Small intestine (tissue), 7 donors: ENCODE data around the gene SGMS1. TPM values are rescaled to one million over a fixed set of nuclear protein-coding genes. Genes with fewer than 3 reads are reported as not detected.

Source experiments
- DNase-seq, 2 donors: peaks; one replicate each; pipeline versions ENCODE4 v3.0.0 to v3.0.0-alpha.2; 2013
- FAIRE-seq: peaks from 2 replicates; lab custom pipeline; 2012; peaks lifted over from hg19 to GRCh38; lab: Jason Lieb, UNC
- H3K27ac ChIP-seq, 3 donors: one replicate each; pipeline ENCODE4 v1.5.1; 2013; ENCODE audit warnings: low read length in 2 of 3, mild to moderate bottlenecking in 2 of 3, control low read depth in 1 of 3, inconsistent platforms in 1 of 3, low read depth in 1 of 3, moderate library complexity in 1 of 3
- H3K27me3 ChIP-seq, 3 donors: one replicate each; pipeline ENCODE4 v1.6.1; 2013; ENCODE audit warnings: low read length in 3 of 3, inconsistent platforms in 1 of 3; ENCODE audit not compliant: control insufficient read depth in 3 of 3, insufficient read depth in 3 of 3
- H3K36me3 ChIP-seq, 3 donors: one replicate each; pipeline ENCODE4 v1.6.1; 2013; ENCODE audit warnings: low read length in 3 of 3, inconsistent platforms in 1 of 3, low read depth in 1 of 3, mild to moderate bottlenecking in 1 of 3, moderate library complexity in 1 of 3; ENCODE audit not compliant: control insufficient read depth in 3 of 3, insufficient read depth in 2 of 3
- H3K4me1 ChIP-seq, 3 donors: one replicate each; pipeline ENCODE4 v1.6.1; 2013; ENCODE audit warnings: low read length in 2 of 3, inconsistent platforms in 1 of 3, low read depth in 1 of 3, mild to moderate bottlenecking in 1 of 3, moderate library complexity in 1 of 3; ENCODE audit not compliant: control insufficient read depth in 3 of 3, insufficient read depth in 2 of 3
- H3K4me3 ChIP-seq, 3 donors: one replicate each; pipeline ENCODE4 v1.5.1; 2013; ENCODE audit warnings: low read length in 3 of 3, control low read depth in 1 of 3, inconsistent platforms in 1 of 3, low read depth in 1 of 3, mild to moderate bottlenecking in 1 of 3, moderate library complexity in 1 of 3
- H3K9me3 ChIP-seq, 2 donors: one replicate each; pipeline ENCODE4 v1.6.1; 2013; ENCODE audit warnings: low read depth in 1 of 2, low read length in 1 of 2; ENCODE audit not compliant: control insufficient read depth in 2 of 2, insufficient read depth in 1 of 2
- WGBS, 3 donors: extraction: QIAGEN DNeasy Blood & Tissue Kit; methylation state at CpG; one replicate each; pipeline ENCODE4 v1.1.7; 2013; 5-methylcytosine and 5-hydroxymethylcytosine counted together
- polyA plus RNA-seq, 4 donors: library from polyadenylated mRNA; stranded (reverse) in 3 of 4; unstranded in 1 of 4; fragments of 200-250 nt in 3 of 4; fragments of 120-200 nt in 1 of 4; gene quantifications; one replicate each; pipeline versions ENCODE4 v1.2.1 to v1.2.3, GENCODE V29; 2013
- donor health status: healthy with polysubstance abuse.
- donor health status: control.
- donor health status: control.
- donor health status: Bipolar disorder and iron deficiency.
- donor health status: healthy.

The SGMS1 gene
- polyA plus RNA-seq, 4 donors: 7.6 to 28.2 (median 11.4) TPM

DNA sequence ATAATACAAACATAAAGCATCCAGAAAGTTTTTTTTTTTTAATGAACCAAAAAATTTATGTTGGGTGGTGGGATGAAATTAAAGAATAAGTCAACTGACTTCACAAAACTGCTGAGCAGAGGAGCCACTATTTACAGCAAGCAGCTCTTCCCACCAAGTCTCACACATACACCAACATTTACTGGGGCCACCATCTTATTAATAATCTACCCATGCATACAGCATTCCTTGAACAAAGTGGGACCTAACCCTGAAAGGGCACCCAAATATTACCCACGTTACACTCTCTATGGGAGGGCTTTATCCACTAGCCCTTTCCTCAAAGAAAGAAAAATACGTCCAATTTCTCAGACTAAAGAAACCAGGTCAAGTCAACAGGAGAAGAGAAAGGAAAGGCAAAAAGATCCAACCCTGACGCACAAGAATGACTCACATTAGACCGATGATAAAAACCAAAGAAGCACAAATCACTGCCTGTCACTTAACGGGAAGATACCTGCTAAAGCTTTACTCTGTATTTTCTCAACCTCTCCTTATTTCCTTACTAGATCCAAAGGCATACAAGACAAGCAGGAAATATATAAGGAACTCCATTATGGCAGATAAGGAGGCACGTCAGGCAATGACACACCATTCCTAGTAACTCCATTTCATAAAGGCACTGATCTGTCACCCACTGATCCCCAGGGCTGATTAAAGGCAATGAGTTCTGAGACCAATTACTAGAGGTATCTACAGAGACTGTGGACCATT lies 230.6 kb downstream of the SGMS1 start:
- no peaks in the 10 kb centered on the region for H3K9me3 ChIP-seq
- H3K27me3 ChIP-seq: no peaks in the 10 kb centered on the region
- H3K4me1 ChIP-seq: peaks cover 7 to 25% (median 8%) of the 10 kb centered on the region in 3 donors
- no peak overlapping the region for H3K4me3 ChIP-seq
- no peaks in the 10 kb centered on the region for H3K36me3 ChIP-seq
- DNase-seq: peak; percentile 66 to 77
- peak overlapping the region; percentile 38 to 79 (median 66) for H3K27ac ChIP-seq
- WGBS, 3 donors: 40 to 66% (median 47%) methylated on average over 6 of the region's 6 CpGs
- no peak for FAIRE-seq

DNA sequence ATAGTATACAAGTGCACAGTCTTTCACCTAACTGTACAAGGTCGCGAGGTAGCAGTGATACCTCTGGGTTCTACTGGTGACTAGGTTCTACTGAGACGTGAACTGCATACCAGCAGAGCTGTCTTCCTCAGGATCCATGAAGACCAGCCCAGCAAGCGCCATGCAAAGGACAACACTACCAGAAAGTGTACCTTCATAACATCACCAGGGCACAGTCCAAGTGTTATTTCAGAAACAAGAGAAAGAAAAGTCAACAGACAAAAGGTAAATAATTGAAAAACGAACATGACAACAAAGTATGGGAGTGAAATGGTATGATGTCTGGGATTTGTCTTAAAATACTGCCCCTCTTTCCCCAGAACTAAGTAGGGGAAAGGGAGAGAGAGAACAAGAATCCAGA lies 231.3 kb downstream of the SGMS1 start:
- no peak overlapping the region for H3K4me3 ChIP-seq
- WGBS, 3 donors: 87 to 96% (median 88%) methylated on average over 5 of the region's 5 CpGs
- peaks cover 7 to 29% (median 8%) of the 10 kb centered on the region in 3 donors for H3K4me1 ChIP-seq
- FAIRE-seq: no peak
- no peaks in the 10 kb centered on the region for H3K36me3 ChIP-seq
- H3K9me3 ChIP-seq: no peaks in the 10 kb centered on the region
- no peak for DNase-seq
- H3K27ac ChIP-seq: peak overlapping the region in 1 of 3 donors; percentile 79
- no peaks in the 10 kb centered on the region for H3K27me3 ChIP-seq

DNA sequence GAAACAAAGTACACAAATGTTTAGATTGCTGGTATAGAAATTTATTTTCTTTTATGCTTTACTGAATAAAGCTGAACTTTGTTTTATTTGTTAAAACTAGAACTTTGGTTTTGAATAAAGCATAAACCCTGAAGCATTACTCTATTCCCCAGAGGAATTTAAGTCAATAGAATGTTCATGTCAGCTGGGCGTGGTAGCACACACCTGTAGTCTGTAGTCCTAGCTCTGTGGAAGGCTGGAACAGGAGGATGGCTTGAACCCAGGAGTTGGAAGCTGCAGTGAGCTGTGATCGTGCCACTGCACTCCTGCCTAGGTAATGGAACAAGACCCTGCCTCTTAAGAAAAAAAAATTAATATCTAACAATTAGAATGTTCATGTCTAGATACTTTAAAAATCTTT lies 233.5 kb downstream of the SGMS1 start:
- H3K9me3 ChIP-seq: no peaks in the 10 kb centered on the region
- H3K36me3 ChIP-seq: no peaks in the 10 kb centered on the region
- WGBS, 3 donors: 59 to 72% (median 66%) methylated on average over 2 of the region's 2 CpGs
- H3K4me1 ChIP-seq: peaks cover 5 to 26% (median 8%) of the 10 kb centered on the region in 3 donors
- H3K27me3 ChIP-seq: no peaks in the 10 kb centered on the region
- DNase-seq: peak in 1 of 2 donors; percentile 52
- H3K27ac ChIP-seq: no peak overlapping the region
- H3K4me3 ChIP-seq: no peak overlapping the region
- no peak for FAIRE-seq

DNA sequence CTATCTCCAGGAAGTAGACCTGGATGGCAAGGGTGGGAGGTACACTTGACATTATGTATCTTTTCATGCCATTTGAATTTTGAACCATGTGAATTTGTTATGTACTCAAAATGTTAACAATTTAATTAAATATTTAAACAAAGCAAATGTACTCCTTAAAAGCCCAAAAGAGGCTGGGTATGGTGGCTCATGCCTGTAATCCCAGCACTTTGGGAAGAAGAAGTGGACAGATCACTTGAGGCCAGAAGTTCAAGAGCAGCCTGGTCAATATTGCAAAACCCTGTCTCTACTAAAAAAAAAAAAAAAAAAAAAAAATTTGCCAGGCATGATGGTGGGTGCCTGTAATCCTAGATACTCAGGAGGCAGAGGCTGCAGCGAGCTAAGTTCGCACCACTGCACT lies 235.6 kb downstream of the SGMS1 start:
- DNase-seq: no peak
- Histone ChIP-seq H3K9me3 (no peaks in the 10 kb centered on the region), H3K27ac (no peak overlapping the region), H3K36me3 (no peaks in the 10 kb centered on the region), H3K4me3 (no peak overlapping the region), H3K4me1 (peaks cover 0 to 12% (median 3%) of the 10 kb centered on the region in 3 donors), H3K27me3 (no peaks in the 10 kb centered on the region)
- WGBS, 3 donors: 91 to 100% (median 96%) methylated on average over 2 of the region's 2 CpGs
- no peak for FAIRE-seq

DNA sequence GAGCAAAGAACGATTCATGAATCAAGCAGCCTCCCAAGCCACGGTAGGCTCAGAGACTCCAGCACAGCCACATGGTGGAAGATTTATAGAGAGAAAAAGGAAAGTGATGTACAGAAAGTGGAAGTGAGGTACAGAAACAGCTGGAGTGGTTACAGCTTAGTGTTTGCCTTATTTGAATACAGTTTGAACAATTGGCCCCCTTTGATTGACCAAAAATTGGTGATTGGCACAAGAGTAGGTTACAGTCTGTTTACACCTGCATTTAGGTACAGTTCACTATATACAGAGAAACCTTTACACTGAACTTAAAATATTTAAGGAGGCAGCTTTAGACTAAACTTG lies 236.1 kb downstream of the SGMS1 start:
- Histone ChIP-seq H3K4me3 (no peak overlapping the region), H3K36me3 (no peaks in the 10 kb centered on the region), H3K27me3 (no peaks in the 10 kb centered on the region), H3K27ac (peak overlapping the region in 1 of 3 donors; percentile 11), H3K9me3 (no peaks in the 10 kb centered on the region), H3K4me1 (peaks cover 0 to 9% (median 3%) of the 10 kb centered on the region in 3 donors)
- WGBS, 3 donors: 16 to 40% (median 18%) methylated on average over 2 of the region's 2 CpGs
- DNase-seq: peak in 1 of 2 donors; percentile 19
- FAIRE-seq: no peak

DNA sequence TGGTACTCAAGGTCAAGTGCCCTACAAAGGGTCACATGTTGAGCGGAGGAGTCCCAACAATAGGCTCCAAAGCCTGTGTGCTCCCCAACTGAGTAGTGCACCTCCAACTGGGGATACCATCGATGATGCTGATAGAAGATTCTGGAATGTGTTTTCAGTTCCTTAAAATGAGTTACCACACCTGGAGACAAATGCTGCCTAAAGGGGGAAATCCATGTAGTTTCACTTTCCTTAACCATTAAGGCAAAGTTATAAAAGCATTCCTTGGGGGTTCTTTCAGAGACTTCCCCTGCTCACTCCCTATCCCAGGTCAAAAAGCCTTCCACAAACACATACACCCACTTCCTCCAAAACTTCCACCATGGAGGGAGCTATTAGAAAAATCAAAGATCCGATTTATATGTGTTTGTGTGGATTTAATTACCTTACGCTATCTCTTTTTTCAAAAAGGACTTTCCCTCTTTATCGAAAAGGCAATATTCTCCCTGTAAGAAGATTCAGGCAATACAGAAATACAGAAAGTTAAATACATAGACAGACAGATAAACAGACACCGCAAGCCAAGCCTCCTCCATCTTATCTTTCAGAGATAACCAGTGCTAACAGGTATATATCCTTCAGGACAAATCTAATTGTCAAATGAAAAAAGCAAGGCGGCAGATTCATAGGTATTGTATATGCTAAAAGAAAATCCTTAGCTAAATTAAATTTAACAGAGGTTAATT lies 236.6 kb downstream of the SGMS1 start:
- FAIRE-seq (no peak), DNase-seq (peak; percentile 19 to 28)
- Histone ChIP-seq H3K9me3 (no peaks in the 10 kb centered on the region), H3K4me1 (peaks cover 0 to 8% (median 3%) of the 10 kb centered on the region in 3 donors), H3K27ac (peak overlapping the region in 1 of 3 donors; percentile 11), H3K27me3 (no peaks in the 10 kb centered on the region), H3K36me3 (no peaks in the 10 kb centered on the region), H3K4me3 (no peak overlapping the region)
- WGBS, 3 donors: 35 to 69% (median 55%) methylated on average over 7 of the region's 7 CpGs

DNA sequence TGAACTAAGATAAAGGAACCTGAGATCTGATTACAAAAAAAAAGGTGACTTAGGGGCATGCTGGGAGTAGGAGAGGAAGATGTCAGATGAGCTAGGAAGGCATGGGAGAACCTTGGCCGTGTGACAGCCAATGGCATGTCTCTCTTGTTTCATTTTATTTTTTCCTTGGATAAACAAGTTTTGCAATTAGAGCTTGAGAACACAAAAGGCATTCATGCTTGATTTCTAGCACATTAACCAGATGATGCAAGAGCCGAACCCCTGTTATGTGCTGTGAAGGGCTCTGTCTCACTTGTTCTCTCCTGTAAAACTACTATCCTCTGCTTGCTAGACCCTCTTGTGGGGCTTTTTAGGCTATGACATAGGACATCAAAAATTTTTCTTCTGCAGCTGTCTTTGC lies 238.1 kb downstream of the SGMS1 start:
- no peak overlapping the region for H3K27ac ChIP-seq
- no peak overlapping the region for H3K4me3 ChIP-seq
- DNase-seq (no peak), FAIRE-seq (no peak)
- no peaks in the 10 kb centered on the region for H3K27me3 ChIP-seq
- 70 to 81% (median 76%) methylated on average over 2 of the region's 2 CpGs for WGBS, 3 donors
- no peaks in the 10 kb centered on the region for H3K9me3 ChIP-seq
- no peaks in the 10 kb centered on the region for H3K36me3 ChIP-seq
- H3K4me1 ChIP-seq: peaks cover 0 to 8% (median 3%) of the 10 kb centered on the region in 3 donors

DNA sequence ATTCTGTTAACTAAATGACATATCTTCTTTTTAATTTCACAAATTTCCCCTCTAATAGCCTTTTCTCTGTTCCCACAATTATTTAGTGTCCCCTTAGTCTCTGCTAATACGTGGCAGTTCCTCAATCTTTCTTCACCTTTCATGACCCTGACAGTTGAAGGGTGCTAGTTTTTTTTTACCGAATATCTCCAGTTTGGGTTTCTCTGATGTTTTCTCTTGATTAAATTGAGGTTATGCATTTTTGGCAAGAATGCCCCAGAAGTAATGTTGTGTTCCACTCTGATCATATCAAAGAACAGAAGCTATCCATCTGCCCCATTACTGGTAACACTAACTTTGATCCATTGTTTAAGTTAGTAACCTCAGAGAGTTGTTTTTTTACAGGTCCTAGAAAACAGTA lies 238.9 kb downstream of the SGMS1 start:
- DNase-seq (no peak), FAIRE-seq (no peak)
- no peak overlapping the region for H3K27ac ChIP-seq
- H3K4me3 ChIP-seq: no peak overlapping the region
- H3K9me3 ChIP-seq: no peaks in the 10 kb centered on the region
- peaks cover 0 to 8% (median 1%) of the 10 kb centered on the region in 3 donors for H3K4me1 ChIP-seq
- no peaks in the 10 kb centered on the region for H3K36me3 ChIP-seq
- H3K27me3 ChIP-seq: no peaks in the 10 kb centered on the region
- 83 to 100% (median 90%) methylated on average over 2 of the region's 2 CpGs for WGBS, 3 donors
